ENCODE results near the gene ITPR3. TPM values are rescaled to one million over a fixed set of nuclear protein-coding genes. Genes with fewer than 3 reads are reported as not detected.

Gene ITPR3
- total and polyA plus RNA-seq, 7 donors = 7.7 to 75.3 (median 10.2) TPM

DNA sequence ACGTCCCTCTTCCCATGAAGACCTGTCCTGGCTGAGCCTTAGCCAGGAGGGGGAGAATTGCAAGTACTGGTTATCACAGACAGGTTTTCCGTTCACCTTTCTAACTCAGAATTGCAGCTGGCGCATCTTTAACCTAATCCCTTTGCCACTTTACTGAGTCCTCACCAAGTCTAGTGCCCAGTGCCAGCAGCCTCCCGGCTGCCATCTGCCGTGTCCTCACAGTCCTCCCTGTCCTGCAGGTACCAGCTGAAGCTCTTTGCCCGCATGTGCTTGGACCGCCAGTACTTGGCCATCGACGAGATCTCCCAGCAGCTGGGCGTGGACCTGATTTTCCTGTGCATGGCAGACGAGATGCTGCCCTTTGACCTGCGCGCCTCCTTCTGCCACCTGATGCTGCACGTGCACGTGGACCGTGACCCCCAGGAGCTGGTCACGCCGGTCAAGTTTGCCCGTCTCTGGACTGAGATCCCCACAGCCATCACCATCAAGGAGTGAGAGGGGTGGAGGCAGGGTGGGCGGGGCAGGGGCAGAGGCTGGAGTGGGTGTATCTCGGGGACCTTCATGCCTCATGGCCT is 49.1 kb downstream of the ITPR3 start:
- Histone ChIP-seq H3K4me1 (peaks cover 0 to 5% (median 0%) of the 10 kb centered on the region in 4 donors), H3K27ac (no peak overlapping the region), H3K4me3 (no peak overlapping the region), H3K9me3 (no peaks in the 10 kb centered on the region), H3K36me3 (peaks cover 0 to 5% (median 0%) of the 10 kb centered on the region in 4 donors), H3K27me3 (peaks cover 0 to 5% (median 0%) of the 10 kb centered on the region in 3 donors)
- 91 to 96% methylated on average over 21 of the region's 21 CpGs for WGBS, 2 donors
- TF ChIP-seq POLR2A (IDR thresholded peaks at IDR 0.05) (no peak), CTCF (IDR thresholded peaks at IDR 0.05) (no peak), EP300 (IDR thresholded peaks at IDR 0.05) (no peak), POLR2AphosphoS5 (IDR thresholded peaks at IDR 0.05) (no peak)
- intact Hi-C loops (cut with DNase I) = no loop called here
- no peak for DNase-seq

DNA sequence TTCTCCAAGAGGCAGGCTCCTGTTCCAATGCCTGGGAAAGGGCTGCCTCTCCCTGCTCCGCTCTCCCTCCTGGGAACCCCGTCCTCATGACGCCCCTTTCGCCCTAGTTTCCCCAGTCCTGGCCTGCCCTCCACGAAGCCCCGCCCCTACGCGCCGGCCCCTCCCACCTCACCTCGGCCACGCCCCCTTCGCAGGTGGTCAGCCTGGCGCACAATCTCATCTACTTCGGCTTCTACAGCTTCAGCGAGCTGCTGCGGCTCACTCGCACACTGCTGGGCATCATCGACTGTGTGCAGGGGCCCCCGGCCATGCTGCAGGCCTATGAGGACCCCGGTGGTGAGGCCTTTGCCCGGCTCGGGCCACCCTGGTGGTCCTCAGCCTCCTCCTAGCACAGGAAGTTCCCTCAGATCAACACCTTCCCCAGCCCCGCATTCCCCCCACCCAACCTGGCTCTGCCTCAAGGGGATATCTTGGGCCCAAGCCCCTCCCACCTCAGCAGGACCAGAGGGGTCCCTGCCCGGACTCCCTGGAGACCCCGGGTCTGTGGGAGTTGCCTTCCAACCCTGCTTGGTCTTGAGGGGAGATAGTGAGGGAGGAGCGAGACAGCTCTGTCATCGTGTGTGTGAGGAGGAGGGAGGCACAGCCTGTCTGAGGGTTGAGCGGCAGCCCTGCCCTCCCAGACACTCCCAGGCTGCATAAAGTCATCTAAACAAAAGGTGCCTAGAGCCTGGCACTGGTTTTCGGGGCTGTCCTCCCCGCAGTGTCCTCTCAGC is 50.0 kb downstream of the ITPR3 start:
- DNase-seq = no peak
- peaks cover 0 to 5% (median 0%) of the 10 kb centered on the region in 3 donors for H3K27me3 ChIP-seq
- no peak overlapping the region for H3K27ac ChIP-seq
- H3K4me3 ChIP-seq = no peak overlapping the region
- peaks cover 0 to 5% (median 0%) of the 10 kb centered on the region in 4 donors for H3K4me1 ChIP-seq
- 85 to 89% methylated on average over 30 of the region's 30 CpGs for WGBS, 2 donors
- peaks cover 0 to 10% (median 0%) of the 10 kb centered on the region in 4 donors for H3K36me3 ChIP-seq
- intact Hi-C loops (cut with DNase I) = no loop called here
- TF ChIP-seq EP300 (IDR thresholded peaks at IDR 0.05) = no peak
- TF ChIP-seq CTCF (IDR thresholded peaks at IDR 0.05) = no peak
- no peak for TF ChIP-seq POLR2A (IDR thresholded peaks at IDR 0.05)
- no peak for TF ChIP-seq POLR2AphosphoS5 (IDR thresholded peaks at IDR 0.05)
- H3K9me3 ChIP-seq = no peaks in the 10 kb centered on the region

GRCh38 chr6:33671744-33672072 is 50.6 kb downstream of the ITPR3 start:
- H3K36me3 ChIP-seq = peaks cover 0 to 10% (median 0%) of the 10 kb centered on the region in 4 donors
- TF ChIP-seq EP300 (IDR thresholded peaks at IDR 0.05) (no peak), POLR2A (IDR thresholded peaks at IDR 0.05) (no peak), POLR2AphosphoS5 (IDR thresholded peaks at IDR 0.05) (no peak), CTCF (IDR thresholded peaks at IDR 0.05) (no peak)
- 94 to 96% methylated on average over 3 of the region's 3 CpGs for WGBS, 2 donors
- no peak overlapping the region for H3K27ac ChIP-seq
- DNase-seq = no peak
- H3K4me3 ChIP-seq = no peak overlapping the region
- H3K27me3 ChIP-seq = peaks cover 0 to 5% (median 0%) of the 10 kb centered on the region in 3 donors
- intact Hi-C loops (cut with DNase I) = no loop called here
- peaks cover 0 to 5% (median 0%) of the 10 kb centered on the region in 4 donors for H3K4me1 ChIP-seq
- no peaks in the 10 kb centered on the region for H3K9me3 ChIP-seq

DNA sequence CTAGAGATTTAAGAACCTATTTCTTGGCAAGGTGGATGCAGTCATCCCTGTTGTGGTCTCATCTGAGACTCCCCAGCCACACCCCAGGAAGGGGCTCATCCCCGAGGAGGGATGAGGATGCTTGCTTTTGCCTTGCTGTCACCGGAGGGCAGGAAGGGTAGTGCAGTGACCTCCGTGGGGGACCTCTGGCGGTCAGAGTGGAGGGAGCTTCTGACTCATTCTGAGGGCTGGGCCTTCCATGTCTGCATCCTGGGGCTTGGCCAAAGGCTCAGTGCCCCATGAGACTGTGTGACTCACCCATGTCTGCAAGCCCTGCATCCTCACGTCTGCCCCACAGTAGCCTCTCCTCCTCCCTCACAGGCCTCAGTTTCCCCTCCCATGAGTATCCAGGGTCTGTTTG is 51.7 kb downstream of the ITPR3 start:
- Histone ChIP-seq H3K4me3 (no peak overlapping the region), H3K4me1 (peaks cover 0 to 5% (median 0%) of the 10 kb centered on the region in 4 donors), H3K36me3 (peaks cover 0 to 8% (median 0%) of the 10 kb centered on the region in 4 donors), H3K27ac (no peak overlapping the region), H3K27me3 (peaks cover 0 to 5% (median 0%) of the 10 kb centered on the region in 3 donors), H3K9me3 (no peaks in the 10 kb centered on the region)
- no peak for DNase-seq
- 64 to 77% methylated on average over 5 of the region's 5 CpGs for WGBS, 2 donors
- TF ChIP-seq POLR2AphosphoS5 (IDR thresholded peaks at IDR 0.05) (peak in 2 of 4 donors; percentile 16 to 17), POLR2A (IDR thresholded peaks at IDR 0.05) (no peak), CTCF (IDR thresholded peaks at IDR 0.05) (peak in 3 of 4 experiments; percentile 6 to 38 (median 31))
- intact Hi-C loops (cut with DNase I) = no loop called here

Measured in sigmoid colon (tissue), 7 donors.